Activated T-helper 17 cell treated with anti-CD3 and anti-CD28 coated beads, Interleukin-2, amount 50 U/mL, for 72 hours (primary cell): Measurements from ENCODE around the gene TSC2. TPM values are rescaled to one million over a fixed set of nuclear protein-coding genes. Genes with fewer than 3 reads are reported as not detected.

ENCODE experiments used
- ATAC-seq: fragments of 150-1000 bp; cut with Tn5 transposase; replicated peaks from 2 replicates; pipeline ENCODE4 v1.10.0; 2021; ENCODE audit warnings: mild to moderate bottlenecking, moderate library complexity
- H3K27ac Mint-ChIP-seq: one replicate; pipeline ENCODE4 v1.8.0; 2022; ENCODE audit warnings: mixed read lengths
- H3K27me3 Mint-ChIP-seq: one replicate; pipeline ENCODE4 v1.8.0; 2022; ENCODE audit warnings: mixed read lengths
- H3K36me3 Mint-ChIP-seq: one replicate; pipeline ENCODE4 v1.8.0; 2022; ENCODE audit warnings: low read depth, mild to moderate bottlenecking, mixed read lengths
- H3K4me1 Mint-ChIP-seq: one replicate; pipeline ENCODE4 v1.8.0; 2022; ENCODE audit warnings: mixed read lengths
- H3K4me3 Mint-ChIP-seq: one replicate; pipeline ENCODE4 v1.8.0; 2022; ENCODE audit warnings: mild to moderate bottlenecking, mixed read lengths
- H3K9me3 Mint-ChIP-seq: one replicate; pipeline ENCODE4 v1.8.0; 2022; ENCODE audit warnings: mixed read lengths
- total RNA-seq, 2 donors: library from RNA; stranded (reverse); gene quantifications; one replicate each; pipeline ENCODE4 v1.2.3, GENCODE V29; 2022

Gene TSC2
- total RNA-seq, 2 donors from 2014 or later, result 79.3 to 83.7 TPM

DNA sequence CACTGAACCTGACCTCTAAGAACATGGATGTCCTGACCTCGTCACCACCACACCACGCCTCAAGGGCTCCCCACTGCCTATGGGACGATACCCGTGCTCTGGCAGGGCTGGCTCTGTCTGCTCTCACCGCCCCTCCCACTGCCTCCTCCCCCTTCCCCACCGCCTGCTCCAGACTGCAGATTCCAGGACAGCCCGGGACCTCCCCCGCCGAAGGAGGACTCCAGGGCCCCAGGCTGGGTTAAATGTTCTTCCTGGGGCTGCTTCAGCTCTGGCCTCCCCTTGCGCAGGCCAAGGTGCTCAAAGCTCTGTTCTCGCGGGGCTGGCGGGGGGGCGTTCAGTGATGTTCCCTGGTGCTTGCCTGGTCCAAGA, 25.1 kb upstream of the TSC2 start:
- Mint-ChIP-seq H3K4me3 (peak overlapping the region; percentile 68), H3K27me3 (peaks cover 10% of the 10 kb centered on the region), H3K4me1 (no peaks in the 10 kb centered on the region), H3K9me3 (no peaks in the 10 kb centered on the region), H3K36me3 (no peaks in the 10 kb centered on the region), H3K27ac (peak overlapping the region; percentile 72)
- ATAC-seq, result peak; percentile 44

DNA sequence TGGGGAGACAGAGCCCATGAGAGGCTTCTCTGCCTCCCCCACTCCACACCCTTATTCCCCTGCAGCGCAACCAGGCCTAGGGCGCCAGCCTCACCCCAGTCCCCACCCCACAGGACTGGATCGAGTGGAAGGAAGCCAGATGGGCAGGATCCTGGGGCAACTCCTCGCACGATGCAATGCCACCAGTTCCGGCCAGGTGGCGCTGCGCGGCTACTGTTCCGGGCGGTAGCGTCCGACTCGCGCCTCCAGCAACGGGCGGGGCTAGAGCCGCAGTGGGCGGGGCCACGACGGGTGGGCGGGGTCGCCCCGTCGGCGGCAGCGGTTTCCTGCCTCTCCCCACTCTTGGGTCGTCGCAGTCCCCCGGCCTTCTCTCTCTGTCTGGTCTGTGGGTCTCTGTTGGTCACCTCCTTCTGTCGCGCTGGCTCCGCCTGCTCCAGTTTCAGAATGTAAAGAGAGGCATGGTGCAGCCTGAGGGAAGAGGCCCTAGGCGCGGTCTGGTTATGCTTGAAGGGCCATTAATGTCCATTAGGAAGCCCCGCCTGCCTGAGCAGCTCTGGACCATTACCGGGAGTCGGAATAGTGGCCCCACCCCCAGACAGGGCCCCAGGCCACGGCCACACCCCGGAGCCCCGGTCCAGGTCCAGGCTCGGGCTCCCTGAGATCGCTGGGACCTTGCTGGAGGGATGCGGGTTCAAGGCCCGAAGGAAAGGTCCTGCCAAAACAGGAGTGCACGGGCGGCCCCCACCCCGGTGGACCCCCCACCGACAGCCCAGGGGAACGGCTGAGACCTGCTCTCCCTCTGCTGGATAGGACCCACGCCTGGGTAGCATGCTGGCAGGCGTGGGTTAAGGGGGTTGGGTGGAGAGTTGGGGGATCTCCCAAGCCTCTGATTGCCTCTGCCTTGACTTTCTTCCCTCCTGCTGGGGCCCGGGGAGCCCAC, 24.4 kb upstream of the TSC2 start:
- H3K4me1 Mint-ChIP-seq, result no peaks in the 10 kb centered on the region
- ATAC-seq, result peak; percentile 88
- H3K27me3 Mint-ChIP-seq, result peaks cover 10% of the 10 kb centered on the region
- no peaks in the 10 kb centered on the region for H3K36me3 Mint-ChIP-seq
- peak overlapping the region; percentile 68 for H3K4me3 Mint-ChIP-seq
- H3K27ac Mint-ChIP-seq, result peak overlapping the region; percentile 72
- H3K9me3 Mint-ChIP-seq, result no peaks in the 10 kb centered on the region

DNA sequence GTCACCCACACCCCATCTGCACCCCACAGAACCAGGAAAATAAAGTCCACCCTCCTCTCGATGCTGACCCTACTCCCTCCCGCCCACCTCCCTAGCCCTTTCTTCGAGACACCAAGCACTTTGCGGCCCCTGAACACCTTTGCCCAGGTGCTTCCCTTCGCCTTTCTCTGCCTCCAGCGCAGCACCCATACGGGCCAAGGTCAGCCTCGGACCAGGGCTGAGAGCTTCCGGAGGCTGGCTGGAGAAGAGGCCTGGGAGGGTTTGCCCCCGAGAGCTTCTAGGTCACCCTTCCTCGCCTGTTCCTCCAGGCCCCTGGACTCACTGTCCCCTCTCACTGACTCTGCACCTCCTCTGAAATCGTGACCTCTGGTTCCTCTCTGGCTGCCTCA, 23.8 kb upstream of the TSC2 start:
- peak overlapping the region; percentile 38 for H3K4me3 Mint-ChIP-seq
- no peaks in the 10 kb centered on the region for H3K36me3 Mint-ChIP-seq
- ATAC-seq, result no peak
- H3K27me3 Mint-ChIP-seq, result peaks cover 6% of the 10 kb centered on the region
- no peaks in the 10 kb centered on the region for H3K4me1 Mint-ChIP-seq
- no peak overlapping the region for H3K27ac Mint-ChIP-seq
- H3K9me3 Mint-ChIP-seq, result no peaks in the 10 kb centered on the region

DNA sequence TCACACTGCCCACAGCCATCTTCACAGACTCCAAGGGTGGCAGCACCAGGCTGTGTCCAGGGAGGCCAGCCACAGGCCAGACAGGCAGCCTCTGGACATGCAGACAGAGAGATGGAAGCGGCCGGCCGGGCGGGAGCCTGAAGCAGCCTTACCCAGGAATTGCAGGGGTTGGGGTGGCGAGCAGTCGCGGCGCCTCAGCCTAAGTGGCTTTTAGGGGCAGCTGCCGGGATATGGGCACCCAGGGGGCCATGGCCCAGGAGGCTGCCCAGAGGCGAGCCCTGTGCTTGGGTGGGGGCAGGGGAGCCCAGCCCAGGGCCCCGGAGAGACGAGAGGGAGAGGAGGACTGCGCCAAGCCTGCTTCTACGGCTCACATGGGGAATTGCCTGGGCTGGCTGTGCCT, 22.5 kb upstream of the TSC2 start:
- Mint-ChIP-seq H3K4me3 (no peak overlapping the region), H3K4me1 (no peaks in the 10 kb centered on the region), H3K9me3 (no peaks in the 10 kb centered on the region), H3K27me3 (peaks cover 6% of the 10 kb centered on the region), H3K36me3 (no peaks in the 10 kb centered on the region), H3K27ac (no peak overlapping the region)
- no peak for ATAC-seq

DNA sequence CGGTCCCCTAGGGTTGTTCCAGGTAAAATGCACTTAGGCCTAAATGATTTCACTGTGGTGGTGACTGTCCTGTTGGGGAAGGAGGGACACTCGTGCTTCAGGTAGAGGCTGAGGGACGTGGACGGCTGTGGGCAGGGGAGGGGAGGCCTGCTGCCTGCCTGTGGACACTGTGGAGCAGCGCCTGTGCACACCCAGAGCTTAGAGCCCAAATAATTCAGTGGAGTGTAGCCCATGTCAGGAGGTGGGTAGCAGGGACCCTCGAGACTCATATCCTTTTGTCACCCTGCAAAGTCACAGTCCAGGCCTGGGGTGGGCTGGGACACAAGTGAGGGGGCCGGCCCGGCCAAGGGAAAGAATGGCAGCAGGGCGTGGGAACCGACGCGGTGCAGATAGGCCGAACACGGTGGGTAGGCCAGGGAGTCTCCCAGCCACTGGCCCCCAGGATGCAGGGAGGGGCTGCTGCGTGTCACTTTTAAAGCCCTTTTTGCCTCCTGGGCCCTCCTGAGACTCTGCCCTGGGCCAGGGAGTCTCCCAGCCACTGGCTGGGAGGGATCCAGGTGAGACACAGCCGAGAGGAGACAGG, 21.8 kb upstream of the TSC2 start:
- no peak for ATAC-seq
- Mint-ChIP-seq H3K27me3 (peaks cover 6% of the 10 kb centered on the region), H3K9me3 (no peaks in the 10 kb centered on the region), H3K36me3 (no peaks in the 10 kb centered on the region), H3K4me3 (peak overlapping the region; percentile 39), H3K4me1 (no peaks in the 10 kb centered on the region), H3K27ac (no peak overlapping the region)

DNA sequence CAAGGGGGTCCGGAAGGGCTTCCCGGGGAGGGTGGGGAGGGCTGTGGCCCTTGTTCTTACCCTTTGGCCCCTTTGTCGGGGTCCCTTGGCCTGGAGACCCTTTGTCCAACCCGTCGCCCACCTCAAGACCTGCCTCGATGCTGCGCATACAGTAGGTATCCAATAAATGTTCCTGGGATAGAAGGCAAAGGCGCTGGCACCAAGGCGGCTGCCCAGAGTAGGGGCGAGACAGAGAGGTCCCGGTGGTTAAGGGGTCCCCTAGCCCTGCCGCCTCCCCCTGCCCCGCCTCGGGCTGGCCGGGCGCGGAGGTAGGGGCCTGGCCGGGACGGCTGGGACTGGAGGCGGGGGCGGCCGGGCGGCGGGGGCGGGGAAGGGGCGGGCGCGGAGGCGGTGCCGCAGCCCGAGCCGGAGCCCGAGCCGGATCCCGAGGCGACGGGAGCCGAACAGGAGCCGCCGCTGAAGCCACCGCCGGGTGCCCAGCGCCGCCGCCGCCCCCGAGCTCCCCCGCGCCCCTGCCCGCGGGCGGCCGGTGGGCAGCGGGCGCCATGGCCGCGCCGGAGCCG, 21.2 kb upstream of the TSC2 start, which contains the start of gene NHERF2:
Gene NHERF2, plus strand, starts transcription at position 442 of the 563 bp plus-strand sequence. Its CDS starts 104 bp downstream, at position 546.
- Mint-ChIP-seq H3K36me3 (no peaks in the 10 kb centered on the region), H3K4me1 (no peaks in the 10 kb centered on the region), H3K4me3 (peak within 1 kb of the TSS; percentile 59), H3K27ac (no peak within 1 kb of the TSS), H3K9me3 (no peaks in the 10 kb centered on the region), H3K27me3 (peaks cover 5% of the 10 kb centered on the region)
- ATAC-seq, result no peak

DNA sequence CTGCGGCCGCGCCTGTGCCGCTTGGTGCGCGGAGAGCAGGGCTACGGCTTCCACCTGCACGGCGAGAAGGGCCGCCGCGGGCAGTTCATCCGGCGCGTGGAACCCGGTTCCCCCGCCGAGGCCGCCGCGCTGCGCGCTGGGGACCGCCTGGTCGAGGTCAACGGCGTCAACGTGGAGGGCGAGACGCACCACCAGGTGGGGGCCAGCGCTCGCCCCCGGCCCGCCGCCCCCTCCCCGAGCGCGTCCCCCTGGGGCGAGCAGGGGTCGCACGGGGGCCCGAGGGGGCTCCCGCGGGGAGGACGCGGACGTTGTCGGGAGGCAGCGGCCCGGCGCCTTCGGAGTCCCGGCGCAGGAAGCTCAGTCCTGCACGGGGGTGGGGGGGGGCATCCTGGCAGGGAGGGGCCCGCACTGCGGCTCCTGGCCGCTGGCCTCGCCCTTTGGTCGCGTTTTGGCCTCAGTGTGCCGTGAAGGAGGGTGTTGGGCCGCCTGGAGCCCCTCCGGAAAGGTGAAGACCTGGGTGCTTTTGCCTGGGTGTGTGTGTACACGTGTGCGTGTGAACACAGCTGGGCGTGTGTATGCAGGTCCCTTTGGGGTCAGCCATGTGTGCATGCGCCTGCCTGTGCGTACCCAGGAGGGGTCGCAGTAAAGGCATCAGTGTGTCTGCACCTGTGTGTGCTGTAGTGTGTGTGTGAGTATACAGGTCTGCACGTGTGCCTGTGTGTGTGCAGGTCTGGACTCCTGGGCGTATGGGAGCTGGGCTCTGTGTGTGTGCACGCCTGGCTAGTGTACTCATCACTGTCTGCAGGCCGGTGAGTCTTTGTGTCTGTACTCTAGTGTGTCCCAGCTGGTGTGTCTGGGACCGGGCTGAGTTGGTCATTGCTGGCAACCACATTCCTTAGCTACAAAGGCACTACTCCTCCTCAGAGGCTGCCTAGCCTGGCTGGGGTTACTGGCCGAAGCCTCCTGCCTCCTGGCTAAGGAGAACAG, 20.5 kb upstream of the TSC2 start:
- ATAC-seq, result no peak
- H3K36me3 Mint-ChIP-seq, result no peaks in the 10 kb centered on the region
- peak overlapping the region; percentile 59 for H3K4me3 Mint-ChIP-seq
- H3K27ac Mint-ChIP-seq, result no peak overlapping the region
- H3K4me1 Mint-ChIP-seq, result no peaks in the 10 kb centered on the region
- H3K27me3 Mint-ChIP-seq, result peaks cover 3% of the 10 kb centered on the region
- no peaks in the 10 kb centered on the region for H3K9me3 Mint-ChIP-seq

DNA sequence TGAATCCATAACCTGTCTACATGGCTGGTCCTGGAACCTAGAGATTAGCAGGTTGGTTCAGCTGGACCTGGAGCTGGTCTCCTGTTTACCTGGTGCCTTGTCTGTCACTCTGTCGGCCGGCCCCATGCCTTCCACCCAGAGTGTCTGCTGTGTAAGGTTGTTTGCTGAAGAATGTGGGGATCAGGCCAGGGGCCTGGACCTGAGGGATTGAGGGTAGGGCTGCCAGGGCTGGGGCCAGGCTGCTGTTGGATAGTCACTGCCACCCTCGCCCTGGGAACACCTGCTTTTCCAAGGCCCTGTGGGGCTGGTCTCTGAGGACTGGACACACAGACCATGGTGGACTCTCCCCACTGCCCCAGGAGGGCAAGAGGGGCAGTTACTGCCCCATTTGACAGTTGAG, 19.6 kb upstream of the TSC2 start:
- no peaks in the 10 kb centered on the region for H3K4me1 Mint-ChIP-seq
- no peaks in the 10 kb centered on the region for H3K9me3 Mint-ChIP-seq
- no peak overlapping the region for H3K4me3 Mint-ChIP-seq
- H3K27me3 Mint-ChIP-seq, result no peaks in the 10 kb centered on the region
- no peaks in the 10 kb centered on the region for H3K36me3 Mint-ChIP-seq
- ATAC-seq, result no peak
- H3K27ac Mint-ChIP-seq, result no peak overlapping the region

DNA sequence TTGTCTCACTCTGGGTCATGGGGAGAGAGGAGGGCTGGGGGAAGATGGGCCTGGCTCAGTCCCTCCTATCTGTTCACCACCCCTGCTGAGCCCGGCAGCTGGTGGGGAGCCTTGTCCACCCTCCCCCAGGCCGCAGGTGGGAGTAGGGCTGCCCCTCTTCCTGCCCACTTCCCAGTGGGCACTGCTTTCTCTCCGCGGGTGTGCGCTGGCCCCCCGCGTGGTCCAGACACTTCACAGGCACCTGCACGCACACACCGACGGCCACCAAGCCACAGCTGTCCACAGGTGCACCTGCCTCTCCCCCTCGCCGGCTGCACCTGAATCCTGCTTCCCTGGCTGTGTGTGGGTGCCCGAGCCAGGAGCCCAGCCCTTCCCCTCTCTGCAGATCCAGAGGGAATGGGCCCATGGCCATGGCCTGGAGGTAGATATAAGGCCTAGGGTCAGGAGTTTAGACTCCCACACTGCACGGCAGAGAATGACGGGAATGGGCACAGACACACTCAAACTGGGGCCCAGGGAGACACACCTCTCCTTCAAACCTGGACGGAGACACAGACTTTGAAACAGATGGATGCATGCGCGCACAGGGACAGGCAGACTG, 19.1 kb upstream of the TSC2 start:
- ATAC-seq, result no peak
- H3K4me1 Mint-ChIP-seq, result no peaks in the 10 kb centered on the region
- H3K27me3 Mint-ChIP-seq, result no peaks in the 10 kb centered on the region
- no peak overlapping the region for H3K27ac Mint-ChIP-seq
- H3K4me3 Mint-ChIP-seq, result no peak overlapping the region
- no peaks in the 10 kb centered on the region for H3K9me3 Mint-ChIP-seq
- H3K36me3 Mint-ChIP-seq, result no peaks in the 10 kb centered on the region

DNA sequence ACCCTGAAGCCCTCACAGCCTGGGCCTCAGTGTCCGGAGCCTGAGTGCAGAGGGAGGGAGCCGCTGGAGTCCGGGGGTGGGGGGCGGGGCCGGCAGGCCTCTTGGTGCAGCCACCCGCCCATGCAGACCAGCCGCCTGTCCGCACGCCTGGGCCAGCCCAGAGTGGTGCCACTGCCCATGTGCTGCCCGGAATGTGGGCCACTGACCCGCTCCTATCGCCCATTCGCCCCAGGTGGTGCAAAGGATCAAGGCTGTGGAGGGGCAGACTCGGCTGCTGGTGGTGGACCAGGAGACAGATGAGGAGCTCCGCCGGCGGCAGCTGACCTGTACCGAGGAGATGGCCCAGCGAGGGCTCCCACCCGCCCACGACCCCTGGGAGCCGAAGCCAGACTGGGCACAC, 18.4 kb upstream of the TSC2 start:
- Mint-ChIP-seq H3K27ac (no peak overlapping the region), H3K4me1 (no peaks in the 10 kb centered on the region), H3K27me3 (no peaks in the 10 kb centered on the region), H3K9me3 (no peaks in the 10 kb centered on the region), H3K4me3 (no peak overlapping the region), H3K36me3 (no peaks in the 10 kb centered on the region)
- no peak for ATAC-seq

DNA sequence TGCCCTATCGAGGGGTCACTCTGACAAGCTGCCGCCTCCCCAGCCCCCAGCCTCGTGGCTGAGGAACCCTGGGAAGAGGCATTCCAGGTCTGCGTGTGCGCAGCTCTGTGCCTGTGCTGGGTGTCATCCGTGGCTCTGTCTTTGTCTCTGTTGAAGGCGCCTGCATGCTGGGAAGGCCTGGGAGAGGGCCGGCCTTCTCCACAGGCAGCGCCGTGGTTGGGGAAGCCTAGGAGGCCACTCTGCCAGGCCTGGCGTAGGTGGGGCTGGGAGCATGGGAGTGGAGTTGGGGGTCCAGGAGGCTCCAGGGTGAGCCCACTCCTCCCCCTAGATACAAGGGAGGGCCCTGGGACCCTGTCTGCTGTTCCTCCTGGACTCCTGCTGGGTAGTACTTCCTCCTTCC, 17.7 kb upstream of the TSC2 start:
- Mint-ChIP-seq H3K4me1 (no peaks in the 10 kb centered on the region), H3K4me3 (no peak overlapping the region), H3K36me3 (no peaks in the 10 kb centered on the region), H3K9me3 (no peaks in the 10 kb centered on the region), H3K27ac (no peak overlapping the region), H3K27me3 (no peaks in the 10 kb centered on the region)
- ATAC-seq, result no peak

DNA sequence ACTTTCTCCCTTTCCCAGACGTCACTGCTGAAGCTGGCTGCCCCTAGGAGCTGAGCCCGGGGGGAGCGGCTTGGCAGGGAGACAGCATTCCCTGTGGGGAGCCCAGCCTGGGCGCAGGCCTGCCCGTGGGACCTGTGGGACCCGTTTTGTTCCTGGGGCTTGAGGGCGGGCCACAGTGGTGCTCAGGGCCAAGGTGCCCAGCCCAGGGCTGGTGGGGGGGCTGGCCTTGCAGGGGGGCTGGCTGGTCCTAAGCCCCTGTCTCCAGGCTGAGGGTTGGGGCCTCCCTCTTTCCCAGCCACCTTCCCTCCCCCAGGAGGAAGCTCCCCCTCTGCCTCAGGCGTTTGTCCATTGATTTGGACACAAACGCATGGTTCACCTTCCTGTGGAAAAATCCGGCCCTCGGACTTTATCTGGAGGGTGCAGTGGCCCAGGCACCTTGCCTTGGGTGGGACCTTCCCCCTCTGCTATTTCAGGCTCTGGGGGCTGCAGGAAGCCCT, 16.7 kb upstream of the TSC2 start:
- no peaks in the 10 kb centered on the region for H3K9me3 Mint-ChIP-seq
- H3K4me3 Mint-ChIP-seq, result no peak overlapping the region
- H3K27me3 Mint-ChIP-seq, result no peaks in the 10 kb centered on the region
- H3K4me1 Mint-ChIP-seq, result no peaks in the 10 kb centered on the region
- no peak overlapping the region for H3K27ac Mint-ChIP-seq
- ATAC-seq, result no peak
- no peaks in the 10 kb centered on the region for H3K36me3 Mint-ChIP-seq

DNA sequence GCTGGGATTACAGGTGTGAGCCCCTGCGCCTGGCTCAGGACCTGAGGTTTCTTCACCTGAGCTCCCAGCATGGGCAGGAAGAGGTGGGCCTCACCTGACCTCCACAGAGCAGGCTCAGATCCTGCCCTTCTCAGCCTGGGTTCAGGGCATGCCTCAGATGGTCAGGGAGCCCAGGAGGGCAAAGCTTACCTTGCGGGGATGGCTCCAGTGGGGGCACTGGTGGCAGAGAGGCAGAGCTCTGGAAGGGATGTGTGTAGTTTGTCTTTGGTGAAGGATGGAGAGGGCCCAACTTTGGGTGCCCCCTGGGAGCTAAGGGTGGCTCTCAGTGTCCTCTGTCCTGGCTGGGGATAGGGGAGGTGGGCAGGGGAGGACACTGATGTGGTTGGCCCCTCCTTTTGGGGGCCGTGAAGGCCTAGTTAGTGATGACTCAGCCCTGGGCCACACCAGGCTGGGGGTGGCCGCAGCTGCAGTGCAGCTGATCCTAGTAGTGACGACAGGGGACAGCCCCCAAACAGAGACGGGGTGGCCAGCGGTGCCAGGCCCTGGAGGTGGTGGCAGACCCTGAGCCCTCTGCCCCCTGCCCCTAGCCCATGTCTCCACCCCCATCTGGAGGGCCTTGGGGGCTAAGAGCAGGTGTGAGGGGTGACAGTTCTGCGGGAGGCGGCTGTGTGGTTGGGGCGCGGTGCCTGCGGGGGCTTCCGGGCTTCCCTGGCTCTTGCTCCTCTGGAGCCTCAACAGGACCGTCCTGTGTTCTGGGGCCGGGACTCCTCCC, 15.3 kb upstream of the TSC2 start:
- Mint-ChIP-seq H3K27me3 (no peaks in the 10 kb centered on the region), H3K36me3 (no peaks in the 10 kb centered on the region), H3K4me3 (no peak overlapping the region), H3K9me3 (no peaks in the 10 kb centered on the region), H3K4me1 (no peaks in the 10 kb centered on the region), H3K27ac (no peak overlapping the region)
- no peak for ATAC-seq
